HepG2 (cell line): ENCODE results near the gene AOX1. TPM values are rescaled to one million over a fixed set of nuclear protein-coding genes. Genes with fewer than 3 reads are reported as not detected.

Source experiments
- FOXP1 ChIP-seq, 2 experiments: fragments of 450-650 bp in 1 of 2; IDR thresholded peaks; 2 replicates each; pipeline ENCODE4 v1.6.1; 2017 to 2018; ENCODE audit warnings: antibody characterized with exemption in 1 of 2
- HOXA5 ChIP-seq: sonication (generic); formaldehyde crosslinking; IDR thresholded peaks from 2 replicates; pipeline ENCODE4 v1.4.0; 2020; ENCODE audit warnings: missing genetic modification reagents
- MTF2 ChIP-seq: sonication (generic); formaldehyde crosslinking; IDR thresholded peaks from 2 replicates; pipeline ENCODE4 v1.5.0; 2020; ENCODE audit warnings: missing genetic modification reagents, borderline replicate concordance
- PPARG ChIP-seq: conservative IDR thresholded peaks from 2 replicates; pipeline ENCODE4 v1.6.1; 2016; ENCODE audit warnings: missing biosample characterization, missing genetic modification reagents
- RARA ChIP-seq: IDR thresholded peaks from 2 replicates; pipeline ENCODE4 v1.6.1; 2016; ENCODE audit warnings: missing genetic modification reagents, missing compliant biosample characterization
- SOX13 ChIP-seq, 3 experiments: fragments of 450-650 bp in 1 of 3; sonication (generic) in 1 of 3; formaldehyde crosslinking in 1 of 3; IDR thresholded peaks in 2 of 3; conservative IDR thresholded peaks in 1 of 3; 2 replicates each; pipeline versions ENCODE4 v1.5.0 to v1.6.1; 2016 to 2020; ENCODE audit warnings: antibody characterized with exemption in 1 of 3, mild to moderate bottlenecking in 1 of 3, missing compliant biosample characterization in 1 of 3, missing genetic modification reagents in 1 of 3, moderate library complexity in 1 of 3
- SOX5 ChIP-seq: IDR thresholded peaks from 2 replicates; pipeline ENCODE4 v1.6.1; 2016; ENCODE audit warnings: borderline replicate concordance
- SOX6 ChIP-seq, 2 experiments: fragments of 450-650 bp in 1 of 2; sonication (generic) in 1 of 2; formaldehyde crosslinking in 1 of 2; IDR thresholded peaks; 2 replicates each; pipeline versions ENCODE4 v1.4.0 to v1.6.1; 2017 to 2020; ENCODE audit warnings: antibody characterized with exemption in 1 of 2, mild to moderate bottlenecking in 1 of 2, missing genetic modification reagents in 1 of 2
- SP140L ChIP-seq: sonication (generic); formaldehyde crosslinking; IDR thresholded peaks from 2 replicates; pipeline ENCODE4 v1.4.0; 2020; ENCODE audit warnings: missing genetic modification reagents, borderline replicate concordance
- ZNF337 ChIP-seq: sonication (generic); formaldehyde crosslinking; IDR thresholded peaks from 2 replicates; pipeline ENCODE4 v1.5.1; 2020; ENCODE audit warnings: missing genetic modification reagents, low read depth, mild to moderate bottlenecking, borderline replicate concordance
- ZNF619 ChIP-seq: sonication (generic); formaldehyde crosslinking; IDR thresholded peaks from 2 replicates; pipeline ENCODE4 v1.4.0; 2020; ENCODE audit warnings: mild to moderate bottlenecking, missing genetic modification reagents
- ZNF792 ChIP-seq: IDR thresholded peaks from 2 replicates; pipeline ENCODE4 v1.6.1; 2016
- polyA plus RNA-seq, 8 experiments: library from polyadenylated mRNA; depleted of rRNA in 3 of 8; stranded (reverse) in 7 of 8; unstranded in 1 of 8; fragments of >200 nt; fragmentation: Illumina TruSeq in 4 of 8; extraction: Trizol in 4 of 8; gene quantifications; 2 replicates each; pipeline versions ENCODE4 v1.2.1 to v1.2.3, GENCODE V29; 2011 to 2016; ENCODE audit warnings: low read depth in 4 of 8, missing spikeins in 1 of 8, mixed read lengths in 1 of 8; ENCODE audit not compliant: insufficient read depth in 1 of 8
- total RNA-seq, 5 experiments: library from RNA; depleted of rRNA; stranded (reverse); fragments of >200 nt; fragmentation: Illumina TruSeq; extraction: Trizol; gene quantifications; 2 replicates each; pipeline ENCODE4 v1.2.3, GENCODE V29; 2016; ENCODE audit warnings: low read depth in 1 of 5
- TF ChIP-seq, protein P1 (sequence below): sonication (generic); formaldehyde crosslinking; IDR thresholded peaks from 2 replicates; pipeline ENCODE4 v1.8.0; 2022; ENCODE audit warnings: mild to moderate bottlenecking, missing genetic modification reagents
- TF ChIP-seq, protein P2 (sequence below), 2 experiments: sonication (generic) in 1 of 2; formaldehyde crosslinking in 1 of 2; IDR thresholded peaks; 2 replicates each; pipeline versions ENCODE4 v1.4.0 to v1.6.1; 2016 to 2020; ENCODE audit warnings: borderline replicate concordance in 1 of 2, low read depth in 1 of 2, mild to moderate bottlenecking in 1 of 2, missing genetic modification reagents in 1 of 2
- TF ChIP-seq, protein P3 (sequence below): IDR thresholded peaks from 2 replicates; pipeline ENCODE4 v1.6.1; 2016; ENCODE audit warnings: low read depth, control low read depth
- TF ChIP-seq, protein P4 (sequence below), 2 experiments: IDR thresholded peaks; 2 replicates each; pipeline ENCODE4 v1.6.1; 2011 to 2012; ENCODE audit warnings: low read length in 2 of 2, borderline replicate concordance in 1 of 2, low read depth in 1 of 2, mild to moderate bottlenecking in 1 of 2, moderate library complexity in 1 of 2

Gene AOX1
- total and polyA plus RNA-seq, 2 of the 13 experiments (the other 11 are each of a cell fraction or from before 2014, with no cell fraction given), result 9.2 to 18.0 TPM

- 0 out of 2 replicates have a peak, but pooled peaks have one; percentile 8 for TF ChIP-seq RARA (CRISPR knock-in tag)
- no peak for TF ChIP-seq MTF2
- TF ChIP-seq ZNF792 (CRISPR knock-in tag), result 0 out of 2 replicates have a peak, but pooled peaks have one; percentile 33
- no peak for TF ChIP-seq SOX6 (IDR thresholded peaks at IDR 0.05)
- peak; percentile 43; the same call in 1 of the 2 replicates for TF ChIP-seq SOX6 (CRISPR knock-in tag; IDR thresholded peaks at IDR 0.05)
- TF ChIP-seq, protein P1, sequence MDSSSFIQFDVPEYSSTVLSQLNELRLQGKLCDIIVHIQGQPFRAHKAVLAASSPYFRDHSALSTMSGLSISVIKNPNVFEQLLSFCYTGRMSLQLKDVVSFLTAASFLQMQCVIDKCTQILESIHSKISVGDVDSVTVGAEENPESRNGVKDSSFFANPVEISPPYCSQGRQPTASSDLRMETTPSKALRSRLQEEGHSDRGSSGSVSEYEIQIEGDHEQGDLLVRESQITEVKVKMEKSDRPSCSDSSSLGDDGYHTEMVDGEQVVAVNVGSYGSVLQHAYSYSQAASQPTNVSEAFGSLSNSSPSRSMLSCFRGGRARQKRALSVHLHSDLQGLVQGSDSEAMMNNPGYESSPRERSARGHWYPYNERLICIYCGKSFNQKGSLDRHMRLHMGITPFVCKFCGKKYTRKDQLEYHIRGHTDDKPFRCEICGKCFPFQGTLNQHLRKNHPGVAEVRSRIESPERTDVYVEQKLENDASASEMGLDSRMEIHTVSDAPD, result no peak
- TF ChIP-seq HOXA5 (CRISPR knock-in tag), result no peak
- no peak for TF ChIP-seq ZNF337 (CRISPR knock-in tag)
- TF ChIP-seq ZNF619 (CRISPR knock-in tag), result no peak
- TF ChIP-seq, protein P2, sequence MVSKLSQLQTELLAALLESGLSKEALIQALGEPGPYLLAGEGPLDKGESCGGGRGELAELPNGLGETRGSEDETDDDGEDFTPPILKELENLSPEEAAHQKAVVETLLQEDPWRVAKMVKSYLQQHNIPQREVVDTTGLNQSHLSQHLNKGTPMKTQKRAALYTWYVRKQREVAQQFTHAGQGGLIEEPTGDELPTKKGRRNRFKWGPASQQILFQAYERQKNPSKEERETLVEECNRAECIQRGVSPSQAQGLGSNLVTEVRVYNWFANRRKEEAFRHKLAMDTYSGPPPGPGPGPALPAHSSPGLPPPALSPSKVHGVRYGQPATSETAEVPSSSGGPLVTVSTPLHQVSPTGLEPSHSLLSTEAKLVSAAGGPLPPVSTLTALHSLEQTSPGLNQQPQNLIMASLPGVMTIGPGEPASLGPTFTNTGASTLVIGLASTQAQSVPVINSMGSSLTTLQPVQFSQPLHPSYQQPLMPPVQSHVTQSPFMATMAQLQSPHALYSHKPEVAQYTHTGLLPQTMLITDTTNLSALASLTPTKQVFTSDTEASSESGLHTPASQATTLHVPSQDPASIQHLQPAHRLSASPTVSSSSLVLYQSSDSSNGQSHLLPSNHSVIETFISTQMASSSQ (IDR thresholded peaks at IDR 0.05; ENCODE audit: low read depth), result peak; percentile 44; the same call in 1 of the 2 replicates
- TF ChIP-seq, protein P2 (CRISPR knock-in tag; IDR thresholded peaks at IDR 0.05; ENCODE audit: borderline replicate concordance), result no peak
- TF ChIP-seq FOXP1 (IDR thresholded peaks at IDR 0.05), result no peak
- peak; percentile 28; the same call in 1 of the 2 replicates for TF ChIP-seq FOXP1 (CRISPR knock-in tag; IDR thresholded peaks at IDR 0.05)
- TF ChIP-seq SP140L, result no peak
- TF ChIP-seq, protein P3, sequence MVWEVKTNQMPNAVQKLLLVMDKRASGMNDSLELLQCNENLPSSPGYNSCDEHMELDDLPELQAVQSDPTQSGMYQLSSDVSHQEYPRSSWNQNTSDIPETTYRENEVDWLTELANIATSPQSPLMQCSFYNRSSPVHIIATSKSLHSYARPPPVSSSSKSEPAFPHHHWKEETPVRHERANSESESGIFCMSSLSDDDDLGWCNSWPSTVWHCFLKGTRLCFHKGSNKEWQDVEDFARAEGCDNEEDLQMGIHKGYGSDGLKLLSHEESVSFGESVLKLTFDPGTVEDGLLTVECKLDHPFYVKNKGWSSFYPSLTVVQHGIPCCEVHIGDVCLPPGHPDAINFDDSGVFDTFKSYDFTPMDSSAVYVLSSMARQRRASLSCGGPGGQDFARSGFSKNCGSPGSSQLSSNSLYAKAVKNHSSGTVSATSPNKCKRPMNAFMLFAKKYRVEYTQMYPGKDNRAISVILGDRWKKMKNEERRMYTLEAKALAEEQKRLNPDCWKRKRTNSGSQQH (CRISPR knock-in tag), result 0 out of 2 replicates have a peak, but pooled peaks have one; percentile 35
- TF ChIP-seq, protein P4, sequence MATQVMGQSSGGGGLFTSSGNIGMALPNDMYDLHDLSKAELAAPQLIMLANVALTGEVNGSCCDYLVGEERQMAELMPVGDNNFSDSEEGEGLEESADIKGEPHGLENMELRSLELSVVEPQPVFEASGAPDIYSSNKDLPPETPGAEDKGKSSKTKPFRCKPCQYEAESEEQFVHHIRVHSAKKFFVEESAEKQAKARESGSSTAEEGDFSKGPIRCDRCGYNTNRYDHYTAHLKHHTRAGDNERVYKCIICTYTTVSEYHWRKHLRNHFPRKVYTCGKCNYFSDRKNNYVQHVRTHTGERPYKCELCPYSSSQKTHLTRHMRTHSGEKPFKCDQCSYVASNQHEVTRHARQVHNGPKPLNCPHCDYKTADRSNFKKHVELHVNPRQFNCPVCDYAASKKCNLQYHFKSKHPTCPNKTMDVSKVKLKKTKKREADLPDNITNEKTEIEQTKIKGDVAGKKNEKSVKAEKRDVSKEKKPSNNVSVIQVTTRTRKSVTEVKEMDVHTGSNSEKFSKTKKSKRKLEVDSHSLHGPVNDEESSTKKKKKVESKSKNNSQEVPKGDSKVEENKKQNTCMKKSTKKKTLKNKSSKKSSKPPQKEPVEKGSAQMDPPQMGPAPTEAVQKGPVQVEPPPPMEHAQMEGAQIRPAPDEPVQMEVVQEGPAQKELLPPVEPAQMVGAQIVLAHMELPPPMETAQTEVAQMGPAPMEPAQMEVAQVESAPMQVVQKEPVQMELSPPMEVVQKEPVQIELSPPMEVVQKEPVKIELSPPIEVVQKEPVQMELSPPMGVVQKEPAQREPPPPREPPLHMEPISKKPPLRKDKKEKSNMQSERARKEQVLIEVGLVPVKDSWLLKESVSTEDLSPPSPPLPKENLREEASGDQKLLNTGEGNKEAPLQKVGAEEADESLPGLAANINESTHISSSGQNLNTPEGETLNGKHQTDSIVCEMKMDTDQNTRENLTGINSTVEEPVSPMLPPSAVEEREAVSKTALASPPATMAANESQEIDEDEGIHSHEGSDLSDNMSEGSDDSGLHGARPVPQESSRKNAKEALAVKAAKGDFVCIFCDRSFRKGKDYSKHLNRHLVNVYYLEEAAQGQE (IDR thresholded peaks at IDR 0.05; ENCODE audit: borderline replicate concordance in 1 of 2, low read depth in 1 of 2, low read length in 2 of 2), result peak; percentile 63 to 96
- TF ChIP-seq SOX13 (IDR thresholded peaks at IDR 0.05), result no peak
- TF ChIP-seq SOX13 (CRISPR knock-in tag; conservative IDR thresholded peaks at IDR 0.05 in 1 of 2, IDR thresholded peaks at IDR 0.05 in 1 of 2), result peak in 1 of 2 experiments; percentile 46; a peak in 2 of 4 replicates
- no peak; the same call in 1 of the 2 replicates for TF ChIP-seq PPARG (CRISPR knock-in tag)
- TF ChIP-seq SOX5, result peak; percentile 26; the same call in 1 of the 2 replicates
Observed at GRCh38 chr2:200592406-200593075, 6.7 kb downstream of the AOX1 start (continued).
